IPS-NIHi7 (cell line): ENCODE measurements around the gene SPRY4.
"Not testable (repeated sequence)": the region's sequence is repeated elsewhere in the genome, so short reads cannot be mapped to it uniquely, and the experiment has no call there.

Experiments
- DNase-seq: peaks from one replicate; pipeline ENCODE4 v3.0.0; 2012; ENCODE audit warnings: mixed read lengths; ENCODE audit errors: extremely low spot score

Gene SPRY4

DNA sequence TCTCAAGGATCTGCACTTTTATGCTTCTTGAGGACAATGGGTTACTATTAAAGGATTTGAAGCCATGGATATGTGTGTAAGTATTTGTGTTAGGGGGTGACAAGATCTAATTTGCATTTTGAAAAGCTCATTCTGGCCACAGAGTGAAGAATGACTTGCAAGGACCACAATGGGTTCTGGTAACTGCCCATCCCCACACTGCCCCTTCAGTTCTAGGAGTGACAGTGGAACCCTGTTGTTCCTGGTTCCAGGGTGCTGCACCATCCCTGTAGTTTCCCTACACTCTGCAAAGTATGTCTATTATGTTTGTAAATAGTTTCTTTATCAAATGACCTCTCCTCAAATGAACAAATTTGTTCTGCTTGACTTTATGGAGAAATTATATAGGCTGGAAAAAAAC, 9.7 kb upstream of the SPRY4 start:
- no peak for DNase-seq

DNA sequence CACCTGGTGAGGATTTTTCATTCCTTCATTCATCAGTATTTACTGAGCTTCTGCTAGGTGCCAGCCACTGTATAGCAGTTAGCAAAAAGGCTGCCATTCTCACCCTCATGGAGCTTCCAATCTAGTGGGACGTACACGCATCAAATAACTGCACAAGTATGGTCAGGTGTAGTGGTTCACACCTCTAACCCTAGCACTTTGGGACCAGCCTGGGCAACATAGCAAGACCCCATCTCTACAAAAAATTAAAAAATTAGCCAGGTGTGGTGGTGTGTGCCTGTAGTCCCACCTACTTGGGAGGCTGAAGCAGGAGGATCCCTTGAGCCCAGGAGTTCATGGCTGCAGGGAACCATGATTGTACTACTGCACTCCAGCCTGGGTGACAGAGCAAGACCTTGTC, 8.9 kb upstream of the SPRY4 start:
- not testable (repeated sequence) for DNase-seq

DNA sequence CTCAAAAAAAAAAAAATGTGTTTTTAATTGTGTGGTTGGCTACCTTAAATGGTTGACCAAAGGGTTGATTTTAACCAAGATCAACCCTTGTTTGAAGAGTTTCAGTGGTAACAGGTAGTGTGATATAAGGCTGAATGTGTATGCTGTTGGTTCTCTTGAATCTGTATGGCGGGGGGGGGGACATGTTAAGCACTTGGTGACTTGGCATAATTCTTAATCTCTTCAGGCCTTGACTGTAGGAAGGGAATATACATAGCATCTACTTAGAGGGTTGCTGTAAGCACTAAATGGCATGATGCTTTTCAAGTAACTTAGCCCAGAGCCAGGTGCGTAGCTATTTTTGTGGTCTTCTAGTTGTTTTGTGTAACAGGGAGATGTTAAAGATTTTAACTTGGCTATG, 5.6 kb upstream of the SPRY4 start:
- DNase-seq, result no peak

DNA sequence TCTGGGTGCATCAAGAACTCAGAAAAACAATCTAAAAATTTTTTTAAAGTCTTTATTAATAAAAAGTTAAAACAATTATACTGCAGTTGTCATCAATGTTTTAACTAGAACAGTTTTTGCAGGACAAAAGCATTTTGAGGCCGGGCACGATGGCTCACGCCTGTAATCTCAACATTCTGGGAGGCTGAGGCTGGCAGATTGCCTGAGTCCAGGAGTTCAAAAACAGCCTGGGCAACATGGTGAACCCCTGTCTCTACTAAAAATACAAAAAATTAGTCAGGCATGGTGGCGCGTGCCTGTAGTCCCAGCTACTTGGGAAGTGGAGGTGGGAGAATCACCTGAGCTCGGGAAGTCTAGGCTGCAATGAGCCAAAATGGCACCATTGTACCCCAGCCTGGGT, 5.2 kb upstream of the SPRY4 start:
- no peak for DNase-seq

DNA sequence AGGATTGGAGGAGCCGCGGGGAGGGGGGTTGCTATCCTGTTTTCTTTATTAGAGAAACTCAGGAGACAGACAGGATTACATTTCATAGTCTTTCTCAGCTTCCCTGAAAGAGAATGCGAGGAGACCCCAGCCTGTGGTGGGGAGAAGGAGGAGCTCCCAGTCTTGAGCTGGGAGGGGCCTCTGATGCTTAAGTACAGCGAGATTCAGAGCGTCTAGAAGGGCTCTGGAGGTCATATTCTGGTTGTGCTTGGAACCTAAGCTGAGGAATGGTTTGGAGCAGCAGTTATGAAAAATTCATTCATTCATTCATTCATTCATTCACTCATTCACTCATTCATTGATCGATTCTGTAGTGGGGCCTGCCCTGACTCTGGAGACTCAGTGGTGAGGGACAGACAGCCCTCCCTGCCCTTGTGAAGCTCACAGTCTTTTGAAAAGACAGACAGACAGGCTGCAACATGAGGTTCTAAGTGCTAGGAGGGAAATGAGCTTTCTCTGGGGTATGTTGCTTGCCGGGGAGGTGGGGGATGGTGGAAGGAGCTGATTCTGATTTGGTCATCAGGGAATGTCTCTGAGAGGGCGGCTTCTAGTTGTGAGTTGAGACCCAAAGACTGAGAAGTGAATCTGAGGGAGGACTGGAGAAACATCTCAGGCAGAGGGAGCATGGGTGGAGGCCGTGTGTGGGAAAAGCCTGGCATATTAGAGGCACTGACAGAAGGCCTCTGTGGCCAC, 2.5 kb upstream of the SPRY4 start:
- DNase-seq, result peak; percentile 50

DNA sequence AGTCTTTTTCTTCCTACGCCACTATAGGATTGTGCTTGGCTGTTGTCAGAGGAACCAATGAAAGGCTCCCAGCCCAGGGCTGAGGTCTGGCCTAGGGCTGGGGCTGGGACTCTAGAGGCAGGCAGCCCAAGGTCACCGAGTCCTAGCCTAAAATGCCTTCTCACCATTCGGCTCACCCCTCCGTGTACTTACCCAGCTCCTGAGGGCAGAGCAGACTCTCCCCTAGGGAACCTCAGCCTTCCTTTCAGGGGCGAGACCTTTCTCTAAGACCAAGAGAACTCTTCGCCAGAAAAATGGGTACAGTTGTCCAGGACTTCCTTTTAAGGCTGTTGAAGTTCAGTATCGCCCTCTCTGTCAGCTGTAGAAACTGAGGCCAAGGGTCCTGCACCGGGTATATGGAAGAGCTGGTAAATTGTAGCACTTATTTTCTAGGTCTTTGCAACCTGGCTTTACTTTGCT, 1.7 kb upstream of the SPRY4 start:
- DNase-seq, result no peak

DNA sequence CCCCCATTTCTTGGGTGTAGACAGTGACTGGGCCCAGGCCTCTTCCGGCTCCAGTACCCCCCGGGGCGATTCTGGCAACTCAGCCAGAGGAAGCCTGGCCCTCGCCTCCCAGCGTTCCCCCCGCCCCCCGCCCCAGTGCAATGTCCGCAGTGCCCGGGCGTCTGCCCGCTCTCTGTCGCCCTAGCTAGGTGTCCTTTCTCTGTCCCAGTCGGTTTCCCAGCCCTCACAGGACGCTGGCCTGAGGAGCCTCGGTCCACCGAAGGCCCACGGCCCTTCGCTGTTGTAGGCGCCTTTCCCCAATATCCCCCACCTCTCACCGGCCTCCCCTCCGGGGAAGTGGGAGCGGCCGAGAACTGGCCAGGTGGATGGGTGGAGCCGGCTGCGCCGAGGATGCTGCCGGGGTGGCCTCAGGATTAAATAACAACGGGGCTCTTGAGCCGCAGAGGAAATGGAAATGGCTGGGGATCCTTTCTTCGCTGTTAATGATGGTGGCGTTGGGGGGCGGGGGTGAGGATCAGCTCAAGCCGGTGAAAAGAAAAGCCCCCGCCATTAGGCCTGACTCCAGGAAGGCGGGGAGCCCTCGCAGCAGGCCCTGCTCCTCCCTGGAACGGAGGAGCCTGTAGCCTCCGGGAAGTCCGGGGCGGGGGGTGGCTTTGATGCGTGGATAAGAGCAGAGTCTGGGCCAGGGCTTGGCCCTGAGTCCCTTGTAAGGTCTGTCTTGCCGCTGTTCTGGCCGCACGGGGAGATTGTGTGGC, 1.1 kb upstream of the SPRY4 start:
- peak; percentile 72 for DNase-seq

DNA sequence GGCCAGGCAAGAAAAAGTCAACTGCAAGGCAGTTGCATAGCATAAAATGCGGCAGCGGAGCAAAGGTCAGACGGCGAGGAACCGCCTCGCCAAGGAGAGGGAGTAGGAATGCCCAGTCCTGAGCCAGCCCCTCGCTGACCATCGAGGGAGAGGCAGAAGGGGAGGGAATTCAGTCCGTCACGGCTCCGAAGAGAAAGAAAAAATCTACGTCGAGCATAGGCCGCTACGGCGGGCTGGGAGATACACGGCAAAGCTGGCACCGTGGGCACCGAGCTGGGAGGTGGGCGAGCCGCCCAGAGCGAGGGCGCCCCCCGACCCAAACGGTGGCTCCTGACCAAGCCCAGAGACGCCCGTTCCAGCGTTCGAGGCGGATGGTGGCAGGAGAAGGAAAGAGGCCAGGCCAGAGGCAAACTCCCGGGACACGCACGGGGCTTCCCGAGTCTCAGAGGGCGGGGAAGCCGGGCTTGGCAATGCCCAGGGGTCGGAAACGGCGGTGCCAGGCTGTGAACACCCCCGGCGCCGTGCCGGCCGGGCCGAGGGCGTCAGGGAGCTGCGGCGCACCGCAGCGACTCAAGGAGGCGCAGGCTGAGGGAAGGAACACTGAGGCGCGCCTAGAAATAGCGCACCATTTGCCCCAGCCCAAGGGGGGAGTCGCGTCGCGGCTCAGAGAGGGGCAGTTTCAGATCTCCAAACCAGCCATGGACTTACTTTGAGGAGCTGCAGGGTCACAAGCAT, 518 bp downstream of the SPRY4 start:
- no peak for DNase-seq

DNA sequence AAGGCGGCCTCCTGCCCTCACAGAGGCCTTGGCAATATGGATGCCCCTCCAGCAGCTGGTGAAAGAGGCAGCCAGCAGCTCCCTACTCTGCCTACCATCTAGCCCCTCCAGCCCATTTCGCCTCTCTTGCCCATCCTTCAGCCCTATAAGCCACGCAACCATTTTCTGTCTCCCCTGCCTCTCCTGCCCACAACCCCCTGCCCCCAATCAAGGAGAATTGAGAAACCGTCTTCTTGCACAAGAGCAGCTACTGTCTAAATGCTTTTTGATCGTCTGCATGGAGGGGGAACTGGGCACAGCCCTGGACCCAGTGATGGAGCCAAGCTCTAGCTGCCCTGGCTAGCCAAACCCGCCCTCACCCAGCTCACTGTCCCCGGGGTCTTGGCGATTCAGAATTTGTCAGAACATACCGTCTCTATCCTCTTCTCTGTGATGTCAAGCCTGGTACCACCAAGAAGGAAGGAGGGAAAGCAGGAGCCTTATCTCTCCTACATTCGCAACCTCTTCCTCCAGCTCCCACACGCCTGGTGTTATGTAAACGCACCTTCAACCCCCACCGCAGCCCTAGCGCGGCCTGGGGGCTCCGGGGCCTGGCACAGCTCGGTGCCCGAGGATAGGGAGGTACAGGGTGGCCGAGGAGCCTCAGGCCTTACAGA, 1.2 kb downstream of the SPRY4 start:
- no peak for DNase-seq

DNA sequence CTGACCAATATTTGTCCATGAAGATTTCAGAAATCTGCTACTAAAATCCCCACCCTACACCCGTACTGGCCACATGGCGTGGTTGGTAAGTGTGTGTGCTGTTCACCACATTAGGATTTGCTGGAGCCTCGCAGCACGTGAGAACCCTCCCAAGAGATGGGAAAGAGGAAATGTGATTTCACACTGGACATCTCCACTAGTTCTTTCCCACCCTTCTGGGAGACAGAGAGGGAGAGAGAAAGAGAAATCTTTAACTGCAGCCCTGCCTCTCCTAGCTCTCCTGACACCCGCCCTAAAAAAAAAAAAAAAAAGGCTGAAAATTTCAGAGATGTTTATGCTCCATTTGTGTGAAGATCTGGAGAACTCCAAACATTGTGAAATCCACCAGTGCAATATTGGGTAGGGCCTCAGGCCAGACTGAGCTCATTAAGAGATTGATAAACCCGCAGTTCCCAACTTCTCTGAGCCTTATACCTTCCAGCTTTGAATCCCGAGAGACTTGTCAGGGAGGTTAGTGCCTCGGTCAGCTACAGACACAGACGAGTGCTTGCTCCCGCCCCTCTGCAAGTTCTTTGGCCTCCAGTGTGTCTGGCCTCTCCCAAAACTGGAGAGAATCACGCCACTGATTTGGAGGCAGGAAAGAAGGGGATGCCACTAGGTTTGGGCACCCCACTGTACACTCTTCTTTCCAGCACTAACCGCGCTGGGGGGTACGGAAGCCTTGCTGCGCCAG, 1.9 kb downstream of the SPRY4 start:
- DNase-seq, result no peak

DNA sequence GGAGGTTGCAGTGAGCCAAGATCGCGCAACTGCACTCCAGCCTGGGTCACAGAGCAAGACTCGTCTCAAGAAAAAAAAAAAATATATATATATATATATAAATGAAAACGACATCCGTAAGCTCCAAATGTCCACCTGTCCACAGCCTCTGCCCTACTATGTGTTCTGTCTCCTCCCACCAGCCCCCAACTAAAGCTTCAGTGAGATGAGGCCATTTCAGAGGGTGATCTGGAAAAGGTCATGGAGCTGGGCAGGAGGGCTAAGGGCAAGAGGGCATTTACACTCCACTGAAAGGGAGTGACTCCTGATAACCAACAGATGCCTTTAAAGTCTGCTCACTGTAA, 2.4 kb downstream of the SPRY4 start:
- no peak for DNase-seq

DNA sequence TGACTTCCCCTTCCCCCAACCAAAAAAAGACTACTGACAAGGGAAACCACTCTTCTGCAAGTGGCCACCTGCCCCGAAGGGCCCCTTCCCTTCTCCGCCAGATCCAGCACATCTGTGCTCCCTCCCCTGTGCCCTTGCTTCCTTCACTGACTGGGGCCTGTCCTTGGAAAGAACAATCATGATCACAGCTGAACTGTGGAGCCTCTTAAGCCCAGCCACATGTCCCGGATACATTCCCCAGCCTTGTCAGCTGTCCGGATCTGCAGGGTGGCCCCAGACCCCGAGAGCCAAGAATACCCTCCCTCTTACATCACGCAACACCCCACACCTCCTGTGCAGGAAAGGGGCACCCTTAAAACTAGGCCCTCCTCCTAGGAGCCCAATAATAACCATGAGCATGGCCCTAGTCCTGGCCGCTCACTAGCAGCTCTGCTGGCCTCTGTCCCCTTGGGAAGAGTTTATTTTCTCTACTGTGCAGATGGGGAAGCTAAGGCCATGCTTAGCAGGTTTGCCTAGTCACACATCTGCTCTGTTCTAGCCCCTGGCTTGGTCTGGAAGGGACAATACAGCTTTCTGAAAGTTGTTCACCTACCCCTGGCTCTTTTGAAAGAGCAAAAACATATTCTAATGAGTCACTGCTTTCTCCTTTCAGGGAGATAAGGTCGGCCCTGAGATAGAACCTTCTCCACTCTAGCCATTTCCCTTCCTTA, 3.8 kb downstream of the SPRY4 start:
- peak; percentile 12 for DNase-seq

DNA sequence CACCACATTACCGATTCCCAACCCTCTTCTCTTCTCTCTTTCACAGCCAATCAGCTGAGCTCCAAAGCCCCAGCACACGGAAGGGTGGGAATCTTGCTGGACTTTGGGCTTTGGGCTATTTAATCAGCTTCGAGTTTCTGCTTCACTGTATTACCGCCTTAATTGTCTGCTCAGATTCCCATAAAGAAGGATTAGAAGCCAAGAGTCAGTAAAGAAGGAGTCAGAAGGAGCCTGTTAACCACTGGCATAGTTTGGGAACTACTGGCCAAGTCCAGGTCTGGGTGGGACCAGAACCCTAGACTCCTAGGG, 4.4 kb downstream of the SPRY4 start:
- DNase-seq, result peak; percentile 4

DNA sequence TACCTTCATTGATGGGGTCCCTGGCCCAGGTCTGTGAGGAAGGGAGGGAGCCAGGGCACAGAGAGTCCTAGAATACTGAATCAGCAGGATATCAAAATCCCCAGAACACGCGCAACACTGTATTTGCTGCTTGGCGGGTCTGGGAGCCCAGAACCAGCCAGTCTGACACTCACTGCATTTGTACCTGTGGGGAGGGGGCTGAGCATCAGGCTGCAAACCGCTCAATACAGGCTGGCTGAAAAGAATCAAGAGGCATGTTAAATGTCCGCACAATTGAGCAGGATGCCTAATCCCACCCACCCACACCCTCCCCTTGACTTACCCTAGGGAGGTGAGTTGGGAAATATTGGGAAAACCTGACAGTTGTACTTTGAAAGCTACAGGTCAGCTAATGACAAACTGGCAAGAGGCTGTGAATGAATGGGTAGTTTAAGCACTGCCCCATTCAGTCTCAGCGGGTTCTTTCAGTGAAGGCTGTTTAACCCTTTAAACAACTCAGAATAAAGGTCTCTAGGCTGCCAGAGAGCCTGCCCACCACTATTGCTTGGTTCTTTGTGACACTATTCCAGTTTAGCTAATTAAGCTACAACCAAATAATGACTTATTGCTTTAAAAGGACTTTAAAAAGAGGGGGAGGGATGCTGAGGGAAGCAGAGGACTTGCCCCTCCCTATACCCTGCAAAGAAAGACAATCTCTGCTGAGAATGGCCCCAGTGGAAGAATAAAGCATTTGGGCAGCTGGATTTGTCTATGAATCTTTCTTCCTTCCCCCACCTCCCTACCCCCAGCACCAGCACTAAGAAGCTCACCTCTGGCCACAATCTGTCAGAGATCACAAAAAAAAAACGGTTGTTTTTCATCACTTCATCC, 5.0 kb downstream of the SPRY4 start:
- peak; percentile 16 for DNase-seq

DNA sequence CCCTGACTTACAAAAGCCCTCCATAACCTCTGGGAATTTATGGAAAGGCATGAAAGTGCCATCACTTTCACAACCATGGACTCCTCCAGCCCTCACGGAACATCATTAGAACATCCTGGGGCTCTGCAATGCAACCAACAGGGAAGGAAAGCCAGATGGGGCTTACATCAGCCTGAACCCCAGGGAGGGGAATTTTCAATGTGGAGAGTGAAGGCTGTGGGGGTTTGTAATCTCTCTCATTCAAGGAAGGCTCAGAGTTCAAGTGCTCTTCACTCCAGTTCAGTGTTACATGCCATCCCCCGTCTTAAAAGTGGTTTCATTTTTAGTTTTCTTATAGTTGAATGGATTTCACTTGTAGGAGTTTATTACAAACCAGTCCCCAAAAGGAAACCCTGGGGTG, 5.7 kb downstream of the SPRY4 start:
- no peak for DNase-seq

DNA sequence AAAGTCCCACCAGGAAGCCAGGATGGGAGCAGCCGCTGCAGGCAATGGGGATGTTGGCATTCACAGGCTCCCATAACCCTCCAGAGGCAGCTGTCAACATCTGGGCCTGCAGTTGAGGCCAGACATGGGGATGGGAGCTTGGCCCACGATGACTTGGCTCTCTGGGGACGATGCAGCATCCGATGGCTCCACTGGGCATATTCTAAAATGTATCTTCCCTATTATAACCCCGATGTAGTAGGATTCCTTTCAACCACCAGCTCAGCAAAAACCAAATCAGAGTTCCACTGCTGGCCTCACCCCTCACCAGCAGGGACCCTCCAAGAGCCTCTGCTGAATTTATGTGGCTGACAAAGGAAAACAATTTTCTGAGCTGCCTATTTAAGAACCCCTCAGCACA, 7.1 kb downstream of the SPRY4 start:
- DNase-seq, result no peak

DNA sequence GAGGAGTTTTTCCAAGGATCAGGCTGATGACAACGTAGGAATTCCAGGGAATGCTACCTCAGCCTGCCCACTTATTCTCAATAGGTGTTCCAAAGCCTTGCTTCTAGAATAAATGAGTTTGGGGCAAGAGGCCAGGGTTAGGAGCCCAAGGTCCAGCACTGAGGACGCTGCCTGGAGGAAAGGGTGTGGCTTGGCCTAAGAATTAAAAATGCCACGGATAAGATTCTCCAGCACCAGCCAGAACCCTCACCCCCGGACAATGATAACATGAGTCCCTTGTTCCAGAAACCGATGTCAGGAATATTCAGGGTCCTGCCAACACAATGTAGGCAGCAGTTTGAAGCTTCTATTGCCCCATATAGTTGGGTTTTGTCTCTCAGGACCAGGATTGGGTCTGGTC, 7.6 kb downstream of the SPRY4 start:
- no peak for DNase-seq

DNA sequence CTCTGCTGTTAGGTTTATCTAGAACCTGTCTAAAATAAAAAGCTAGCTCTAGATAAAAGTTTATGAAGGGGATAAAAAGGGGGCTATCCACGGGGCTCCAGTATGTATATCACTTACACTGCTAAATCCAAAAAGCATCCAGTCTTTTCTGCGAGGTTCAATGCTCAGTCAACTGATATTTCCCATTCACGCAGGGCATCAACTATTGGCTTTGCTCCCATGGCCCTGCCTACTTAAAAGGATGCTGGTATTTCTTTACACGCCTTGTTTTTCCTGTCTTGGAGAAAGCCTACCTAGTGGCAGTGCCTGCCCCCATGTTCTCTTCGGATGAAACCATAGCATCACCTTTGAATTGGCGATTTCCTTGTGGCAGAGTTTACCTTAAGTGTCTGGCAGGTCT, 8.1 kb downstream of the SPRY4 start:
- DNase-seq, result no peak

DNA sequence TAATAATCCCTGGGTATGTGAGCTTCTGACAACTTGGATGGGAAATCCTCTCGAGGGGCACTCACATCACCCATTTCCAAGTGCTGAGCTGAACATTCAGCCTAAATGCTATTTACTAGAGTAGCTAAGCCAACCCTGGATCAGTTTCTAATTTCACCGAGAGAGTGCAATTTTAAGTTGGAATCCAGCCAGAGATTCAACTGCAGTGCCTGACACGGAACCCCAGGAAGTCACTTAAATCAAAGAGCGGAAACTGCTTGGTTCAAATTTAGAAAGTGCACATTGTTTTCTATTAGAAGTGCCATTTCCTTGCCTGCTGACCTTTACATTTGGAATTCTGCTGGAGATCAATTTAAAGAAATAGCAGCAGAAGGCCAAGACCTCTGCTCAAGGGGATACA, 8.8 kb downstream of the SPRY4 start:
- DNase-seq, result no peak
